ENCODE measurements around the gene COL5A1. TPM values are rescaled to one million over a fixed set of nuclear protein-coding genes. Genes with fewer than 3 reads are reported as not detected.

The COL5A1 gene
- total RNA-seq, 1 donor from 2014 or later = 6.1 TPM

DNA sequence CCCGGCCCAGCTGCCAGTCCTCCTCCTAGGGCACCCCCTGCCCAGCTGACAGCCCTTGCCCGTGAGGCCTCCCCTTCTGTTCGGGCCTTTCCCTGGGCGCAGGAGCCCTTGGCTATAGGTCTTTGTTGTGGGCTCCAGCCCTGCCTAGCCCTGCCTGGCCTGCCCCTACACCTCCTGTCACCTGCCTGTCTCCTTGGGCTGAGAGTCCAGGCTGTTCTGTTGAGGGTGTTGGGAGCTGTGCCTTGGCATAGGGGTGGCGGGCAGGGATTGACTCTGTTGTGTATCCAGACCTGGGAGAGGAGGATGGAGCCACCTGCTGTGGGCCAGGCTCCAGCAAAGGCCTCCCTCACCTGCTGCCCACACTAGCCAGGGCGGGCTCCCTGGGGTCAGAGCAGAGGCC, 250.6 kb downstream of the COL5A1 start:
- H4K20me1 ChIP-seq (ENCODE audit: low read depth) = no peaks in the 10 kb centered on the region
- no peak overlapping the region for H3K27ac ChIP-seq
- H3K4me2 ChIP-seq = no peak overlapping the region
- Mint-ChIP-seq H3K4me3 (no peak overlapping the region), H3K9me3 (peaks cover 9% of the 10 kb centered on the region), H3K36me3 (no peaks in the 10 kb centered on the region), H3K27me3 (ENCODE audit: insufficient read depth, low read depth) (peaks cover 2% of the 10 kb centered on the region), H3K27ac (no peak overlapping the region), H3K4me1 (no peaks in the 10 kb centered on the region)
- H2AFZ ChIP-seq (replicated peaks) = no peak overlapping the region
- no peak for TF ChIP-seq EZH2 (IDR thresholded peaks at IDR 0.05)
- TF ChIP-seq, protein P1, sequence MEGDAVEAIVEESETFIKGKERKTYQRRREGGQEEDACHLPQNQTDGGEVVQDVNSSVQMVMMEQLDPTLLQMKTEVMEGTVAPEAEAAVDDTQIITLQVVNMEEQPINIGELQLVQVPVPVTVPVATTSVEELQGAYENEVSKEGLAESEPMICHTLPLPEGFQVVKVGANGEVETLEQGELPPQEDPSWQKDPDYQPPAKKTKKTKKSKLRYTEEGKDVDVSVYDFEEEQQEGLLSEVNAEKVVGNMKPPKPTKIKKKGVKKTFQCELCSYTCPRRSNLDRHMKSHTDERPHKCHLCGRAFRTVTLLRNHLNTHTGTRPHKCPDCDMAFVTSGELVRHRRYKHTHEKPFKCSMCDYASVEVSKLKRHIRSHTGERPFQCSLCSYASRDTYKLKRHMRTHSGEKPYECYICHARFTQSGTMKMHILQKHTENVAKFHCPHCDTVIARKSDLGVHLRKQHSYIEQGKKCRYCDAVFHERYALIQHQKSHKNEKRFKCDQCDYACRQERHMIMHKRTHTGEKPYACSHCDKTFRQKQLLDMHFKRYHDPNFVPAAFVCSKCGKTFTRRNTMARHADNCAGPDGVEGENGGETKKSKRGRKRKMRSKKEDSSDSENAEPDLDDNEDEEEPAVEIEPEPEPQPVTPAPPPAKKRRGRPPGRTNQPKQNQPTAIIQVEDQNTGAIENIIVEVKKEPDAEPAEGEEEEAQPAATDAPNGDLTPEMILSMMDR (IDR thresholded peaks at IDR 0.05) = no peak
- no peak for TF ChIP-seq EZH2phosphoT487 (IDR thresholded peaks at IDR 0.05)
- no peaks in the 10 kb centered on the region for H3K4me1 ChIP-seq
- H3K9ac ChIP-seq = no peak overlapping the region
- H3K36me3 ChIP-seq = no peaks in the 10 kb centered on the region
- H3K27me3 ChIP-seq = no peaks in the 10 kb centered on the region
- H3K9me3 ChIP-seq (ENCODE audit: low read depth) = no peaks in the 10 kb centered on the region
- no peaks in the 10 kb centered on the region for H3F3A ChIP-seq (ENCODE audit: low read depth)
- H3K4me3 ChIP-seq = no peak overlapping the region
- H3K79me2 ChIP-seq (ENCODE audit: low read depth) = no peaks in the 10 kb centered on the region
- no peak for DNase-seq (ENCODE audit: low spot score)

DNA sequence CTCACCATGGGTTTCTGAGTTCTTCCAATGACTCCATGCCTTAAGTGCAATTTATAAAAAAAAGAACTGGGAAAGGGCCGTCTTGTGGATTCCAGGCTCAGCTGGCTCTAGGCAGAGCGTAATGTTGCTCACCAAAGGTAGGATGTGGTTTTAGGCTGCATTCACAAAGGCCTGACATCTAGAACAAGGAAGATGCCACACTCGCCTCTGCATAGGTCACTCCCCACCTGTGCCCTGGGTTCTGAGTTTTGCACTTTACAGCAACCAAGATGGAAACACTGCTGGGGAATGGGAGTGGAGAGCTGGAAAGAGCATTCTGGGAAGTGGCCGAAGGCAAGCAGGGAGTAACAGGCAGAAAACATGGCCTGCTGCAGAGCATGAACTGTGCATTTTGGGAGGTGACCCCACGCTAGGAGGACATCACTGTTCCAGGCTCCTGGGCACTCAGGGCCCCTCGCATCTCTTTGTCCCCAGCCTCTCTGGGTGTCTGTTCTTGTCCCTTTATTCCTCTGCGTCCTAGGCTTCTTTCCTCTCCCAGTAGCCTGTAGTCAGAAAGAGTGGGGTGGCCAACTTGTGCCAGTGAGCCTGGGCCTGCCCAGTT, 251.3 kb downstream of the COL5A1 start:
- Mint-ChIP-seq H3K27me3 (ENCODE audit: insufficient read depth, low read depth) (peaks cover 2% of the 10 kb centered on the region), H3K4me1 (no peaks in the 10 kb centered on the region), H3K4me3 (no peak overlapping the region), H3K9me3 (peaks cover 9% of the 10 kb centered on the region), H3K27ac (no peak overlapping the region), H3K36me3 (no peaks in the 10 kb centered on the region)
- no peak overlapping the region for H2AFZ ChIP-seq (replicated peaks)
- no peak overlapping the region for H3K4me3 ChIP-seq
- no peaks in the 10 kb centered on the region for H3K27me3 ChIP-seq
- no peaks in the 10 kb centered on the region for H3K36me3 ChIP-seq
- no peaks in the 10 kb centered on the region for H3K4me1 ChIP-seq
- no peaks in the 10 kb centered on the region for H3K79me2 ChIP-seq (ENCODE audit: low read depth)
- no peak overlapping the region for H3K27ac ChIP-seq
- TF ChIP-seq, protein P1 (IDR thresholded peaks at IDR 0.05) = no peak
- TF ChIP-seq EZH2 (IDR thresholded peaks at IDR 0.05) (no peak), EZH2phosphoT487 (IDR thresholded peaks at IDR 0.05) (no peak)
- H4K20me1 ChIP-seq (ENCODE audit: low read depth) = no peaks in the 10 kb centered on the region
- H3K4me2 ChIP-seq = no peak overlapping the region
- H3K9ac ChIP-seq = no peak overlapping the region
- no peaks in the 10 kb centered on the region for H3F3A ChIP-seq (ENCODE audit: low read depth)
- no peaks in the 10 kb centered on the region for H3K9me3 ChIP-seq (ENCODE audit: low read depth)
- no peak for DNase-seq (ENCODE audit: low spot score)

Small RNAs within 50 kb of the gene (microRNA-seq; reads per million reads assigned to microRNA genes)
- gene MIR3689A (not detected), gene MIR3689B (not detected), gene MIR3689C (not detected), gene MIR3689D1 (not detected), gene MIR3689D2 (not detected), gene MIR3689E (not detected), gene MIR3689F (not detected)

Small RNAs within 50 kb of the gene (small RNA-seq; reads per million reads assigned to genes)
- gene AL603650.1 = not detected
- not detected for gene MIR3689A
- not detected for gene MIR3689B
- not detected for gene MIR3689C
- not detected for gene MIR3689D1
- not detected for gene MIR3689D2
- gene MIR3689E = not detected
- gene MIR3689F = not detected

Other genes with a start within 250 kb of the COL5A1 start
- not detected in 2 replicates for gene FCN2, start 239.0 kb downstream of the COL5A1 start, total RNA-seq (ENCODE audit: low replicate concordance)